Astrocyte of the cerebellum (primary cell): Measurements from ENCODE around the gene LIMCH1.

ENCODE experiments used
- DNase-seq: peaks from one replicate; pipeline ENCODE4 v3.0.0-alpha.2; 2011; ENCODE audit warnings: low read depth
- H3K4me3 ChIP-seq: 2 replicates; pipeline ENCODE4 v1.5.1; 2011; ENCODE audit warnings: mild to moderate bottlenecking, low read depth, low read length, moderate library complexity
- CTCF ChIP-seq: IDR thresholded peaks from 2 replicates; pipeline ENCODE4 v1.5.1; 2012; ENCODE audit warnings: low read length, low read depth, moderate library complexity, mild to moderate bottlenecking; ENCODE audit errors: missing control alignments
- in situ Hi-C: cut with HindIII; loops from 2 replicates; pipeline ENCODE4 v1.10.0; 2017; ENCODE audit warnings: low sequenced_read_pairs

Gene LIMCH1

DNA sequence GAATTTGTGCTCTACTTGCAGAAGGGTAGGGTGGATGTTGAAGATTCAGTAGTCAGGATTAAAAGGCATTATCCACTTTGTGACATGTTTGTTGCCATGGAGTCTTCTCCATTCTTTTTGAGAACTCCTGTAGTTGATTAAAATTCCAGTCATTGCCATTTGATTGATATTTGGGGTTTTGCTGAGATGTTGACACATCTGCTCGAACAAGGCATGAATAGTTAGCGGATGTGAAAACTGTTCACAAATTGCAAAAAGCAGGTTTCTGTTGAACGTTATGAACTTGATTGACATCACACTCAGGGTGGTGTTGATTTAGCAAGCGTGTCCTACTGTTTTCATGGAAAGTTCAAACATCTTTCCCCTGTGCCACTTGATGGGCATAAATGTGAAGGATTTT lies 16.9 kb downstream of the LIMCH1 start:
- in situ Hi-C loops, result no loop called here
- no peak overlapping the region for H3K4me3 ChIP-seq
- TF ChIP-seq CTCF, result no peak
- no peak for DNase-seq

DNA sequence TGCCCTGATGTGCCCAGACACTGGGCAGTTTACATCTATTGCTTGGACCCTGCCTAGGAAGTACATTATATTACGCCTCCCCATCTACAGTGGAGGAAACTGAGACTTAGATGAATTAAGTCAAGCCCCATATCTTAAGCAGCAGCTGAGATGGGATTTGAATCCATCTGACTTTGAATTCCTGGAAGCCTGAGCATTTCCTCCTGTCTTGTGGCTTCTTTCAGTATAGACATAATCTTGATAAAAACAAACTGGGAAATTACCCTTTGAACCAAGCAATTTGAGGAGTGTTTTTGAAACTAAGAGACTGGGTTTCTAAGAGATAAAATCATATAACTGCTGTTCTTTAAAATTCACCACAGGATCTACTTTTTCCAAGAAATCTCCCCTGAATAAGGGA lies 18.6 kb downstream of the LIMCH1 start:
- TF ChIP-seq CTCF, result no peak
- in situ Hi-C loops, result no loop called here
- DNase-seq, result no peak
- H3K4me3 ChIP-seq, result no peak overlapping the region

DNA sequence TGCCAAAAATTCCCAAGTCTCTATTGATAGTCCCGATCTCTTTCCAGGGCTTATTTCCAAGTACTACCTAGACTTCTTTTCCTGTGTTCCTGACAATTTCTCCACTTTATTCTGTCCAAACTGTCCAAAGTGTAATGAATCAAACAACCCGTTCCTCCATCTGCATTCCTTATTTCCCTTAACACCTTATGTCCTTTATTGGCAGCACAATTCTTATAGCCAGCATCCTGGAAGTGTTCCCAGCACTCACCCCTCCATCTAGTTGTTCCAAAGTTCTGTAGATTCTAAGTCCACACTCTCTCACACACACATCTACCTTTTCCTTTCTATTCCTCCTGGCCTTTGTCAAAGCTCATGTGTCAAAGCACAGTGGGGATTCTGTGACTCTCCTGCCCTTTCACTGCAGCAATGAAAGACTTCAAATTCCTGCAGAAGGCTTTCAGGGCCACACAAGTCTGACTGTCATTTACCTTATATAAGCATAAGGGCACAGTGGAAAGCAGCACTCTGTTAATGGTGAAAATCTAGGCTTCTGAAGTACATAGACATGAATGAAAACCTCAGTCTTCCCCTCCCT lies 22.1 kb downstream of the LIMCH1 start:
- DNase-seq, result no peak
- H3K4me3 ChIP-seq, result no peak overlapping the region
- in situ Hi-C loops, result no loop called here
- no peak for TF ChIP-seq CTCF

GRCh38 chr4:41561244-41561643 lies 23.3 kb downstream of the LIMCH1 start:
- H3K4me3 ChIP-seq, result no peak overlapping the region
- no peak for TF ChIP-seq CTCF
- in situ Hi-C loops, result no loop called here
- no peak for DNase-seq

GRCh38 chr4:41567186-41567585 lies 29.2 kb downstream of the LIMCH1 start:
- H3K4me3 ChIP-seq, result no peak overlapping the region
- DNase-seq, result no peak
- in situ Hi-C loops, result no loop called here
- TF ChIP-seq CTCF, result no peak

DNA sequence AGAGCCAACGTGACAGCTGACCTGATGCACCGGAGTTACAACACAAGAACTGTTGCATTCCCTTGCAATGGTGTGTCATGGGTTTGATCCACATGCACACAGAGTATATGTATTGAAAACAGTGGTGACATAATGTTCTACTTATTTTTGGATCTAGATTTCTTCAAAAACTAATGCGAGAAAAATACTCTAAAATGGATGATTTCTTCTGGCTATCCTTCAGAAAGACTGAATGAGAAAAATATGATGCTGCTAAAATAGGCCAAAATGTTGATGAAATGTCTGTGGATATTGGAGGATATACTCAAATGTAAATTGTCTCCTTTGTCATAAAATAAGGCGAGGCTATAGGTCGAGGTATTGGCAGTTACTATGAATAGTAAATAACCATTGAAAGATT lies 30.4 kb downstream of the LIMCH1 start:
- in situ Hi-C loops, result no loop called here
- H3K4me3 ChIP-seq, result no peak overlapping the region
- no peak for TF ChIP-seq CTCF
- no peak for DNase-seq

GRCh38 chr4:41569961-41570360 lies 32.0 kb downstream of the LIMCH1 start:
- no peak for DNase-seq
- in situ Hi-C loops, result no loop called here
- no peak overlapping the region for H3K4me3 ChIP-seq
- TF ChIP-seq CTCF, result no peak
